Fibroblast of mammary gland (primary cell): ENCODE results near the gene ATP1A2.

ENCODE experiments used
- DNase-seq: peaks from one replicate; pipeline ENCODE4 v3.0.0-alpha.2; 2010; ENCODE audit warnings: low read depth
- H3K4me3 ChIP-seq: 2 replicates; pipeline ENCODE4 v1.5.1; 2011; ENCODE audit warnings: low read depth, mild to moderate bottlenecking, low read length, moderate library complexity; ENCODE audit not compliant: control insufficient read depth
- CTCF ChIP-seq: conservative IDR thresholded peaks from 2 replicates; pipeline ENCODE4 v1.5.1; 2011; ENCODE audit warnings: low read depth, low read length, inconsistent platforms; ENCODE audit not compliant: control insufficient read depth, insufficient read depth

The ATP1A2 gene

GRCh38 chr1:160168016-160168415 lies 52.5 kb downstream of the ATP1A2 start:
- no peak for DNase-seq
- H3K4me3 ChIP-seq = no peak overlapping the region
- no peak for TF ChIP-seq CTCF

- no peak overlapping the region for H3K4me3 ChIP-seq
- DNase-seq = peak; percentile 12
Observed at GRCh38 chr1:160168609-160169369, 53.2 kb downstream of the ATP1A2 start.

GRCh38 chr1:160169553-160170399 lies 54.2 kb downstream of the ATP1A2 start:
- no peak for TF ChIP-seq CTCF

More at GRCh38 chr1:160168609-160169369, 53.2 kb downstream of the ATP1A2 start:
- no peak for TF ChIP-seq CTCF

GRCh38 chr1:160171354-160171753 lies 55.8 kb downstream of the ATP1A2 start:
- no peak for TF ChIP-seq CTCF
- peak; percentile 13 for DNase-seq
- H3K4me3 ChIP-seq = no peak overlapping the region

More at GRCh38 chr1:160169553-160170399, 54.2 kb downstream of the ATP1A2 start:
- DNase-seq = no peak
- H3K4me3 ChIP-seq = no peak overlapping the region

GRCh38 chr1:160171980-160172379 lies 56.4 kb downstream of the ATP1A2 start:
- DNase-seq = no peak
- no peak for TF ChIP-seq CTCF
- H3K4me3 ChIP-seq = no peak overlapping the region

GRCh38 chr1:160177231-160177630 lies 61.7 kb downstream of the ATP1A2 start:
- DNase-seq = no peak
- H3K4me3 ChIP-seq = no peak overlapping the region
- TF ChIP-seq CTCF = no peak
